ENCODE measurements around the gene DLL4.
"Not testable (repeated sequence)": the region's sequence is repeated elsewhere in the genome, so short reads cannot be mapped to it uniquely, and the experiment has no call there.

The DLL4 gene

DNA sequence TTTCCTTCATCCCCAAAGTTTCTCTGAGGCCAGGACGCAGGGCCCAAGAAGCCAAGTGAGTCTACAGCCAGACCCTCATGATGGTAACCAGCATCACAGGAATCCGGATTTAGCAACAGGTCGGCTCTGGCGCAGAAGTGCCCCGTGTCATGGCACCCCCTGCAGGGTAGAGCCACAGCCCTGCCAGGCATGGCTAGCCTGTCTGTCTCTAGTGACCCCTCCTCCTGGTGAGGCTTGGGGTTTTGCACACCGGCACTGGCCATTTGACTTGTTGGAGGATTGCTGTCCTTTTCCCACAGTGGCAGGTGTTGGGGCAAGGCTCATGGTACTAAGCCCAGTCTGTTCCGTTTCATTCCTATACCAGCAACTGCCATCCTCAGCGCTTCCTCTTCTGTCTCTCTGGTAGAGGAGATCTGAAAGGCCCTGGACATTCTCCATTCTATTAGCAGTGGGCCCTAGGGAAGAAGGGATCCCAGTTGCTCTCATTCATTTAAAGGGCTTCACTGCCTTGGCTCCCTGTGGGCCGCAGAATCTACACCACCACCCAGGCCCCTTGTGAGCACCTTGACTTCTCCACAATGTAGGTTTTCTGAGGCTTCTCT lies 14.7 kb downstream of the DLL4 start:
- no peak for DNase-seq

DNA sequence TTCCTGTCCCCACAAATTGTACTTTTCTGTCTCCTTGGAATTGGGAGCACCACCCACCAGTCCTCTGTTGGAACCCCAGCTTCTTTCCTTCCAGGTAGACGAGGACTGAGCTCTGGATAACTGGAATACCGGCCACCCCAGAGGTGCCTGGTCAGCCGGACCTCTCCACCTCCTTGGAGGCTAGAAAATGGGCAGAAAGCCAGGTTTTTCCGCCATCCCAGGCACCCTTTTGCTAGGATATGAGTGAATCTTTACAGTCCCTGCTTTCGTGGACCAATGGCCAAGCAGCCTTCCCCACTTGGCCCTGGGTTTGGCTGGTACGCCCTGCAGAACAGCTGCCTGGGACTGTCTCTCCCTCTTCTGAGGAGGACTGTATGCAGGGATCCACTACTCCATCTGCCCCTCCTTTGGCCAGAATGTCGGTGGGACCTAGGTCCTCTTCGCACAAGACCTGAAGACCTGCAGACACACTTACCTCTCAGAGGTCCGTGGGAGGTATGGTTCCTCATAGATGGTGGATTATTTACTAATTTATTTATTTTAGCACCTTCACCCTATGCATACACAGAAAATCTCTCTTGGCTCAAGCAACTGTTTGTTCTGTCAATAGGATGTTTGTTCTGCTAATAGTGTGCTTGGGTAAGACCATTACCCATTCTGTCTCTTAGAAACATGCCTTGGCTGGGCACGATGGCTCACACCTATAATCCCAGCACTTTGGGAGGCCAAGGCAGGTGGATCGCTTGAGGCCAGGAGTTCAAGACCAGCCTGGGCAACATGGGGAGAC lies 15.6 kb downstream of the DLL4 start:
- no peak for DNase-seq

DNA sequence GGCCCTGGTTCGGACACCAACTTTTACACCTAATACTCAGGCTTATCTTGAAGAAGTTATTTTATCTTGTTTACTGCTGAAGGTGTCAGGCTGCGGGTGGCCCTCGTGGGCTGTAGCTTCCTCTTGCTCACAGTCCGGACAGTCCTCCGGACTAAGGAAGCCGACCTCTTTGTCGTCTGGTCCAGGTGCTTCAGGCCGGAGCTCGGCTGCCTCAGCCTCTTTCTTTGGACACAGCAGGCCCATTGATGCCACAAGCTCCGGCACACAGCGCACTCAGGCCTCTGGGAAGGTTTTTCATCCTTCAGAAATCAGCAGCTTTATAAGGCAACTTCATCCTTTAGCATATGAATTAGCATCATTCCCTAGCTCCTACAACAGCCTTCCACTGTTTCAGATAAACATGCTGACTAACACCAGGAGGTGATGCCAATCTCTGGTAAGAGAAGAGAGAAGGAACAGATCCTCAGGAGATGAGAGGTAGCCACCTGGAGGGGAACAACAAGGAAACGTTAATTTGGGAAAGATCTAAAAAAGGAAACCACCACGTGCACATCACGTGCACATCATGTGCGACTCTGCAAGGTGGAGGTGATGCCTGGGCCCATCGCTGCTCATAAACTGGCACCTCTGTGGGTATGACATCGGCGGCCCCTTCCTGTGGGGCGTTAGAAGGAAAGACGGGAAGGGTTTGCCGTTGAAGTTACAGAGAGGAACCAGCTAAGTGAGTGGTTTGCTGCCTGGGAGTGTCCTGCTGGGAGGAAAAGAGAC lies 19.8 kb downstream of the DLL4 start:
- DNase-seq = no peak

DNA sequence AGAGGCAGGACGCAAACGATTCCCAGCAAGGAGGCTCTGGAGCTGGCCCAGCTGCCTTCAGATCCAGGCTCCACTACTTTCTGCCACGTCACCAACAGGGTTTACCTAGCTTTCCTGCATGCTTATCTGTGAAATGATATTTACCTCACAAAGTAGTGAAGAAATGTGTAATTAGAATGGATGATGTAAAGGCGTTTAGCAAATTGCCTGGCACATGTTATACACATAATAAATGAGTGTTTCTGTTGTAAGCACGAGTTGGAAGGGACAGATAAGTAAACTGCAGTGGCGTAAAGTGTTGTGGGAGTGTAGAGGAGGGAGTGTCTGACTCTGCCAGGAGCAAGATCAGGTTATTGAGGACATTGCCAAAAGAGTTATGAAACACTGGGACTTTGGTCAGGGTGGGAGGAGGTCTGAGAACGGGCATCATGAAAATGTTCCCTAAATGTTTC lies 20.6 kb downstream of the DLL4 start:
- DNase-seq = no peak

DNA sequence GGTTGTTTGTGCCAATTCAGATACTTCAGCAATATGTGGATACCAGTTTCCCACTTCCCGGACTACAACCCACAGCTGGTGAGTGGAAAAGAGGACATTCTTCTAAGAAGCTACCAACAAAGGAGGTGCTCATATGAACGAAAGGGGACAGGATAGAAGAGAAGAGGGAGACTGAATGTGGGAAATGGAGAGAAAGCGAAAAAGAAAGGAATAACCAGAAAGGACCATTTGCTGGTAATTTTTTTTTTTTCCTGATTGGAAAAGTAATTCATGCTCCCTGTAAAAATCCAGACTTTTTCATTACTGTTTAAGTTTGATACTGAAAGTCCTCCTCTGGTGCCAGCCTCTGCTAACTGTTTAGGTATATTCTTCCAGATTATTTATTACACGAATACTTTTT lies 22.6 kb downstream of the DLL4 start:
- no peak for DNase-seq

DNA sequence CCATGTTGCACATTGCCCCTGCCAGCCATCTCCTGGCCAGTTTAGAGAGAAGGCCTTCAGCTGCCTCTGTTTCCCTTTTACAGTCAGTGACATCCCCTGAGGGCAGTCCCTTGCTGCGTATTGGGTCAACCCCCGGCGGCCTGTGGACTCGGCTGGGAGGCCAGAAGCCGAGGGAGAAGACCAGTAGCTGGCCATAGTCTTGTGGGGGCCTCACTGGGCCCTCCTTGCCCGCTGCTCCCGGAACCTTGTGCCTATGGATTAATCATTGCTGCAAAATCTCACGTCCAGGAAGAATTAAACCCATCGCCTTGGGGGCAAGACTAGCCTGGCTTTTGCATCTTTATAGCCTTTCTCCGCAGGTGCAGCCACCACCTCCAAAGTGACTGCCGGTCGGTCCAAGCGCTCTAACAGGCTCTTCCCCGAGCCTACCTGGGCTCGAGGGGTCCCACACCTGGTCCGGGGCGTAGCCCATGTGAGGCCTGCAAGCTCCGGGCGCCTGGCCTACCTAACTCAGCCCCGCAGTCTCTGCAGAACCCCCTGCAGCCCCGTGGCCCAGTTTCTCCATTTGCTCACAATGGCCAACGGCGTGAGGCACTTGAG lies 23.3 kb downstream of the DLL4 start:
- peak; percentile 38 for DNase-seq

DNA sequence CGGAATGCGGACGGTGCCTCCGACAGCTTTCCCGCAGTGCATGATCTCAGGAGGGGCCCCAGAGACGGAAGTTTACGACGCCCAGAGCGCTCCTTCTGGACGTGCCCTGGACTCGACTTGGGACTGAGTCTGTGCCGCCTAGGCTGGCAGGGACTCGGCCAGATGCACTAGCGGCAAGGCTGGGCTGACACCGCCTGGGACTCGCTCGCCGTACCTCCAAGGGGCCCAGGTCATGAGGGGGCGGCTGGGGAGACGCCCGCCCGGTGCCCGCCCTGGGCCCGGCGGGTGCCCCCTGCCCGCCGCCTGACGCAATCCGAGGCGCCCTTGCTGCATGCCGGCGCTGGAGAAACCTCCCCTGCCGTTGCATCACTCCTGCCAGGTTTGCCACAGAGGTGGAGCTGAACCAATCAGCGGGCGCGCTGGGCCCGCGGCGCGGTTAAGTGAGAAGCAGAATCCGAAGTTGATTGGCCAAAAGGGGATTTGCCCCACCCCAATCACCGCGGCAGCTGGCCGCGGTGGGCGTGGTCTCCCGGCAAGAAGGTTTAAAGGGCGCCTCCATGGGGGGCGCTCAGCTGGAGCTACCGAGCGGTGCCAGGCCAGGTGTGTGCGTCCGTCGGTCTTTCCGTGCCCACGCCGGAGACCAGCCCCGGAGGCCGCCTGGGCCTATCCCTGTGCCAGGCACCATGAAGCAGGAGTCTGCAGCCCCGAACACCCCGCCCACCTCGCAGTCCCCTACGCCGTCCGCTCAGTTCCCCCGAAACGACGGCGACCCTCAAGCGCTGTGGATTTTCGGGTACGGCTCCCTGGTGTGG lies 24.0 kb downstream of the DLL4 start, which contains the start of gene CHAC1:
Gene CHAC1 (plus strand): TSS at position 571 of the 812 bp plus-strand sequence. CDS start 113 bp downstream, at position 684.
- DNase-seq = peak; percentile 97

DNA sequence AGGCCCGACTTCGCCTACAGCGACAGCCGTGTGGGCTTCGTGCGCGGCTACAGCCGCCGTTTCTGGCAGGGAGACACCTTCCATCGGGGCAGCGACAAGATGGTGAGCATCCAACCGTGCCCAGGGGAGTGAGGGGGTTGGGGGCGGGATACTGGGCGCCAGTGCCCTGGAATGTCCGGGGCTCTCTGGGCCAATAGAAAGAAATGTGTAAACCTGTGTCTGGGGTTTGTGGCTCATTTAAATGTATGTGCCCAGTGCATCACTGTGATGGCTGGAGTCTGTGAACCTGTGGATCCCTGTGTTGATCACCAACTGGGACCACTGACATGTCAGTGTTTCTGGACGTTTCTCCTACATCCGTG lies 24.6 kb downstream of the DLL4 start:
- no peak for DNase-seq

DNA sequence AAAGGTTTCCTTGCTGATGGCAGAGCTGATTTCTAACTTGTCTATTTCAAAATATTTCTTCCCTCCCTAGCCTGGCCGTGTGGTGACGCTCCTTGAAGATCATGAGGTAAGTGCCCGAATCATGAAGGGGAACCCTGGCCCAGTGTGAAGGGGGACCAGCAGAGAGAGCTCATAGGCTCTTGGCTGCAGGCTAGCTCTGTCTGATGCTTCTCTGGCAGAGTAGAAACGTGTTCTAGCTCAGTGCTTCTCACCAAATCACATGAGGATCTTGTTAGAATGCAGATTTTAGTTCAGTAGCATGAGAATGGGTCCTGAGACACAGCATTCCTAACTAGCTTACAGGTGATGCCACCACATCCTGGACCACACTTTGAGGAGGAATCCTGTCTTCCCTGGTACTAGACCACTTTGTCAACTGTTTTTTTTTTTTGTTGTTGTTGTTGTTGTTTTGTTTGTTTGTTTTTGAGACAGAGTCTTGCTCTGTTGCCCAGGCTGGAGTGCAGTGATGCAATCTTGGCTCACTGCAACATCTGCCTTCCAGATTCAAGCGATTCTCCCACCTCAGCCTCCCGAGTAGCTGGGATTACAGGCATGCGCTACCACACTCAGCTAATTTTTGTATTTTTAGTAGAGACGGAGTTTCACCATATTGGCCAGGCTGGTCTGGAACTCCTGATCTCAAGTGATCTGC lies 25.2 kb downstream of the DLL4 start:
- DNase-seq = not testable (repeated sequence)

DNA sequence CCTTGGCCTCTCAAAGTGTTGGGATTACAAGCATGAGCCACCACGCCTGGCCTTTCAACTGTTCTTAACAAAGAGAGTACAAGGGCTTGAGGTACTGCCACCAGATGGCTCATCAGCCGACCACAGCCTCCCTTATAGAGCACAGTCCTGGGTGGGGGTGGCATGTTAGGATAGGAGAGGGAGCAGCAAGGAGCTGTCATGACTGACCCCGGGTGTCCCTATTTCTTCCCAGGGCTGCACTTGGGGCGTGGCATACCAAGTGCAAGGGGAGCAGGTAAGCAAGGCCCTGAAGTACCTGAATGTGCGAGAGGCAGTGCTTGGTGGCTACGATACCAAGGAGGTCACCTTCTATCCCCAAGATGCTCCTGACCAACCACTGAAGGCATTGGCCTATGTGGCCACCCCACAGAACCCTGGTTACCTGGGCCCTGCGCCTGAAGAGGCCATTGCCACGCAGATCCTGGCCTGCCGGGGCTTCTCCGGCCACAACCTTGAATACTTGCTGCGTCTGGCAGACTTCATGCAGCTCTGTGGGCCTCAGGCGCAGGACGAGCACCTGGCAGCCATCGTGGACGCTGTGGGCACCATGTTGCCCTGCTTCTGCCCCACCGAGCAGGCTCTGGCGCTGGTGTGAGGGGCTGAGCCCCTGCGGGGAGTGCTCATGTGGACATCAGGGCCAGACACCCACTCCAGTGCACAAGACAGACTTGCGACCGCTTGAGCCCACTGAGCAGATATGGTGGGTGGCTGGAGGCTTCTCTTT lies 26.2 kb downstream of the DLL4 start:
- DNase-seq = no peak

DNA sequence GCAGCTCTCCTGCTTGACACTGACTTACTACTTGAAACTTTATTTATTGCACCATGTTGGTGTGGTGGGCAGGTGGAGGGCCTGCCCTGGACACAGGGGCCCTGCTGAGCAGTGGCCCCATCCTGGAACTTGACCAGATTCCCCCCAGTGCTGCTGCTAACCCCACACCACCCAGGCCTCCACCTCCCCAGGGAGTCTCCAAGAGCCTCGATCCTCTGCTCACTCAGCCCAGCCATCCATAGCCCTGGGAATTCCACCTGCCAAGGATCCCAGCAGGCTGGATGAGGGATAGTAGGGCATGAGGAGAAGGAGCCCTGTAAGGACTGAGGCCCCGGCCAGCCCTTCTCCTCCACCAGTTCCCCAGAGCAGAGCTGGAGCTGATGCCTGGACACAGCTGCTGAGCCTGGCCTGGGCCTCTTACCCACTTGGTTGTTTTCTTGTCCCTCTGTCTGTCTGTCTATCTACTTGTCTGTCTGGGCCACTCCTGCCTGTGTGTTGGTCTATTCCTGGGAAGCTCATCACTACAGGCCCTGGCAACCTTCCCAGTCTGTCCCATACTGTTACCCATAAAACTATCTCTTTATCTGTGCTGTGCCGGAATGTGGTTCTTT lies 26.9 kb downstream of the DLL4 start:
- no peak for DNase-seq

DNA sequence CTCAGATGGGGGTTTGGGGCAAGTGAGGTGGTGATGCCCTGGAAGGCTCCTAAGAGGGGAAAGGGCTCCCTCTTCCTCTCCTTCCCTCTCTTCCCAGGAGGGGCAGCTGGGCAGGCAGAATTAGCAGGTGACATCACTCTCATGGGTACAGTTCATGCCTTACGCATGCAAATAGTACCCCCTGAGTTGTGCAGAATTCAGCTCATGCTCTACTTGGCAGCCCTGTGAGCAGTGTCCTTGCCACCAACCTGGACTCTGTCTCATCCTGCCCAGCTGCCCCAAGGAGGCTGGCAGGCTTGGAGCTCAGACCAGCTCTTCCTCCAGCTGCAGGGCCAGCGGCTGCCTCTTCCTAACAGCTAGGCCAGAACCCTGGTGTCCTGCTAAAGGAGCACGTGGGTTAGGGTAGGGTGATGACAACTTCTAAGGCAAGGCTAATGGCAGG lies 27.4 kb downstream of the DLL4 start:
- no peak for DNase-seq

DNA sequence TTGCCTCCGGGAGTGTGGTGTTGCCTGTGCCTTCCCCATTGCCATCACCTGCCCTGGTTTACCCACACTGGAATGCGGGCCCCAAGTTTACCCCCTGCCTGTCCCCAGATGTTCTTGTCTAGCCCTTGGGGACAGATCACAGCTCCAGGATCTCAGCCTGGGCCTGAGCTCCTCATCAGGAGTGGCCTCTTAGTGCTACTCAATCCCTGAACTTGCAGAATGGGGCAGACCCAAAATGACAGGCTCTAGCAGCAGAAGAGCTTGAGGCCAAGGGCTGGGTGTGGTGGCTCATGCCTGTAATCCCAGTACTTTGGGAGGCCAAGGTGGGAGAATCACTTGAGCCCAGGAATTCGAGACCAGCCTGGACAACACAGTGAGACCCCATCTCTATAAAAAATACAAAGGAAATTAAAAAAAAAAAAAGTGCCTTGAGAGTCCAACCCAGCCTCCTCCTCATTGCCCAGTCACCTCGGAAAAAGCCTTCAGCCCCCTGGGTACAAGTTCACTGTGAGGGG lies 28.0 kb downstream of the DLL4 start:
- DNase-seq = no peak

DNA sequence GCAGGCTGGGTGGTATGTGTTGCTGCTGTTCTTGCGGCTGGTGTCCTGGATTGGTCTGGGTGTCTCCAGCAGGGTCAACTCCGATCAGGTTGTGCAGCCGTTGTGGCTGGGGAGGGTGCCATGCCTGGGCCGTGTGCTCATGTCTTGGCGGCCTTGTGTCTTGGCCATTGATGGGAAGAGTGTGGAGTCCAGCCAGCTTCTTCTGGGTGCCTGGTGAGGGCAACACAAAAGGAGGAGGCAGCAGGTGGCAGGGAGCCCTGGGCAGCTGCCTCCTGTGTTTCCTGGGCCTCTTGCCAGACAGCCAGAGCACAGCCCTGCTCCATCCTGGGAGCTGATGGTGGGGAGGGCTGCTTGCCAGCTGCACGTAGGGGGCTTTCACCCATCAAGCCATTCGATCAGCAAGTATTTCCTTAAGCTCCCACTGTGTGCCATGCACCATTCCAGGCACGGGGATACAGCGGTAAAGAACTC lies 28.5 kb downstream of the DLL4 start:
- DNase-seq = no peak

DNA sequence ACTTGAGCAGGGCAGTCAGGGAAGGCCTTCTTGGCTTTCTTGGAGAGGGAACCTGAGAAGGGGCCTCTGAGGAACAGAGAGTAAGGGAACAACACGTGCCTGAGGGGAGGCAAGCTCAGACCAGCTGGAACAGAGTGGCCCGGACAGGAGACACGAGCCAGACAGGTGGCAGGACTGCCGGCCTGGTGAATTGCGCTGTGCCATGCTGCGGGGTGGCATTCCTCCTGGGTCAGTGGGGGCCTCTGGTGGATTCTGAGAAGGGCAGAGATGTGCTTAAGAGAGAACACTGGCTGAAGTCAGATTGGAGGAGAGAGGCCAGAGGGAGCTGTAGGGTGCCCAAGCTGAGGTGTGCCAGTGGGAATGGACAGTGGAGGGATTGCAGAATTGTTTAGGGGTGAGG lies 29.0 kb downstream of the DLL4 start:
- DNase-seq = no peak

DNA sequence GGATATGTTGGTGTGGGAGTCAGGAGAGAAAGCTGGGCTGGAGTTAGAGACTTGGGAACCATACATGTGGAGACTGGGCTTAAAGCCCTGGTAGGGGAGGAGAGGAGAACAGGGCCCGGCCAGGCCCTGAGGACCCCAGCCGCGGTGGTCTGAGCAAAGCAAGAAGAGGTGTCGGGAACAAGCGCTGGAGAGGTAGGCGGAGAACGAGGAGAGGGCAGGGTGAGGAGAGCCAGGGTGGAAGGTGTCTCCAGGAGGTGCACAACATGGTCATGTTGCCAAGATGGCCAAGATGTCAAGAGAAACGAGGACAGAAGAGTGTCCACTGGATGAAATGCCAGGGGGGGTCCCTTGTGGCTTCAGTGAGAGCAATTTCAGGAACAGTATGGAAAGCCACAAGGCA lies 29.6 kb downstream of the DLL4 start:
- no peak for DNase-seq

DNA sequence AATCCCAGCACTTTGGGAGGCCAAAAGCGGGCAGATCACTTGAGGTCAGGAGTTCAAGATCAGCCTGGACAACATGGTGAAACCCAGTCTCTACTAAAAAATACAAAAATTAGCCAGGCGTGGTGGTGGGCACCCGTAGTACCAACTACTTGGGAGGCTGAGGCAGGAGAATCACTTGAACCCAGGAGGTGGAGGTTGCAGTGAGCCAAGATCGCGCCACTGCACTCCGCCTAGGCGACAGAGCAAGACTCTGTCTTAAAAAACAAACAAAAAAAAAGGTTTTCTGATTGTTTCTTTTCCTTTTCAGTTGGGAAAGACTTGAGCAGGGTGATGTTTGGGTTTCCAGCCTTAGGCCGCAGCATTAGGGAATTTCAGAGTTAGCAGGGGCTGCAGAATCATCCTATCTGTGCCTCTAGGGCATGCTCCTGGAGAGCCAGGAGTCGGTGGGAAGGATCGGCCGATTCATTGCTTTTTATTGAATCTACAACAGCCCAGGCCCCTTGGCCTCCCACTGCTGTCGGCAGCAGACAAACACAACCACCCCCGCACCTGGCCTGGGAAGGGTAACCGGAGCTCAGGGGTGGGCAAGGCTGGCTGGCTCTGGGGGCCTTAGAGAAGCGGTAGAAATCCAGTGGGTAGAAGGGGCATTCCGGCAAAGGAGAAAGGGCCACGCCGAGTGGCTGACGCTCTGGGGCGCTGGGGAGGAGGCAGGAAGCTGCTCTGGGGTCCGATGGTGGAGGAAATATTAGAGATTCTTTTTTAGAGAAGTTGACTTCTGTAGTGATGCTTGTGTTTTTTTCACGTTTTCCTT lies 30.4 kb downstream of the DLL4 start:
- no peak for DNase-seq

DNA sequence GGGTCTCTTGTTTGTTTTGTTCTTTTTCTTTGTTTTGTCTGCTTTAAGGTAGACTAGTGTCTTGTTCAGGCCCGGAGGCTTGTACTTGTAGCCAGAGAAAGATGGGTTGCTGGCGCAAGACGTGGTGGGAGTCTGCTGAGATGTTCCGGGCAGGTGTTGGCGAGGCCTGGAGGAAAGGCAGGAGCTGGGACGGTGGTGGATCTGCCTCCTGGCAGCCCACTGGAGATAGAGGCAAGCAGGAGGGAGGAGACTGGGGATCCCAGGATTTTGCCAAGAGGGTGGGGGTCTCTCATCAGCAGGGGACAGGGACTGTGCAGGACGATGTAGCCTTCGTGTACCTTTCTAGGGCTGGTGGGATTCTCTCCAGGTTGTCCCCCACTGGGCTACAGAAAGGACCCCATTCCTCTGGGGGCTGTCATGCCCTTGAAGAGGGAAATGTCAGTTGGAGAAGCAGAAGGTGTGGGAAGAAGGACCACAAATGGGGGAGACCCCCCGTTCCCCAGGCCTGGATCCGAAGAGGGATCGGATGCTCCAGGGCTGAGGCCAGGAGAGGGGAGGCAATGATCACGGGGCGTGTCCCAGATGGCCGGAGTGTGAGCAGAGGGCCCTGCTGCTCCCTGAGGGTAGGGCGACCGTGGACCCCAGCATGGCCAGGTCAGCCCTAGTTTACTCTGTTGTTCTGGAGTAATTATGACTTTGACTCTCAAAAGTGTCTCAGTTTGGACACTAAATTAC lies 31.2 kb downstream of the DLL4 start:
- DNase-seq = no peak

DNA sequence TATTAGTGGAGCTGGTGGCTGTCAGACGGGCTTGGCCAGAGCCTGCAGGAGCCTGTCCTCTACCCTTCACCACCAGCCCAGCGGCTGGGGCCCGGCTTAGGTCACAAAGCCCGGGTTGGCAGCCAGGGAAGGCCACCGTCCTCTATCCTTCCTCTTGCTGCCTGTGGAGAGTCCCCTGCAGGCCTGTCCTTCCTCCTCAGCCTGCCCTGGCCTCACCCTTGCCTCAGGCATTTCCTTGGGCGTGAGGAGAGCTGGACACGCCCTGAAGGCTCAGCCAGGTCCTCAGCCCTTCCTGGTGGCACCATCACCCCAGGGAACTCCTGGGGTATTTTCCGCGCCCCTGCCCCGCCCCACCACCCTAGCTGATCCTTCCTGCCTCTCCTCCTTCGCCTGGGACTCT lies 31.8 kb downstream of the DLL4 start:
- DNase-seq = no peak

Measured in stimulated activated CD8-positive, alpha-beta memory T cell treated with anti-CD3 and anti-CD28 coated beads, Interleukin-4, amount 100 ng/mL, for 48 hours (primary cell).